NB4 (cell line): Measurements from ENCODE around the gene SMIM44.

Experiments used
- DNase-seq: peaks from one replicate; pipeline ENCODE4 v3.0.0; 2010; ENCODE audit warnings: low read depth
- H3K4me3 ChIP-seq: one replicate; pipeline ENCODE4 v1.5.1; 2011; ENCODE audit warnings: mild to moderate bottlenecking, low read depth, low read length, moderate library complexity
- MAX ChIP-seq: IDR thresholded peaks from 2 replicates; pipeline ENCODE4 v1.6.1; 2011; ENCODE audit warnings: low read depth, low read length
- MYC ChIP-seq: IDR thresholded peaks from 2 replicates; pipeline ENCODE4 v1.6.1; 2011; ENCODE audit warnings: low read depth, low read length
- POLR2A ChIP-seq: IDR thresholded peaks from 2 replicates; pipeline ENCODE4 v1.6.1; 2011; ENCODE audit warnings: mild to moderate bottlenecking; ENCODE audit not compliant: insufficient read length; ENCODE audit errors: extremely low read depth
- TF ChIP-seq, protein P1 (sequence below): IDR thresholded peaks from one replicate; pipeline ENCODE4 v1.5.1; 2012; ENCODE audit warnings: low read depth, low read length

SMIM44 gene

GRCh38 chr19:3519126-3519525, 35.9 kb upstream of the SMIM44 start:
- no peak for DNase-seq
- H3K4me3 ChIP-seq = no peak overlapping the region
- no peak for TF ChIP-seq MAX

DNA sequence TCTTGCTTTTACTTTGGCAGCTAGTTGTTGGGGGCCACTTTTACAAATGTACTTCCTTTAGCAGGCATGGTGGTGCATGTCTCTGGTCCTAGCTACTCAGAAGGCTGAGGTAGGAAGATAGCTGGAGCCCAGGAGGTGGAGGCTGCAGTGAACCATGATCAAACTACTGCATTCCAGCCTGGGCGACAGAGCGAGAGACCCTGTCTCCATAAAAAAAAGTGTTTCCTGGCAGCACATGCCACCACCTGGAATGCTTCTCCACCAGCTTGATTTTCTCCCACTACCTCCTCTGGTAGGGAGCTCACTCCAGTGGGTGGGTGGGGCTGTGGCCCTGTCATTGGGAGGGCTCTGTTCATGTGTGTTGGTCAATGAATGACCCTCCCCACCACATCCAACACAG, 35.4 kb upstream of the SMIM44 start:
- TF ChIP-seq MAX = no peak
- TF ChIP-seq, protein P1, sequence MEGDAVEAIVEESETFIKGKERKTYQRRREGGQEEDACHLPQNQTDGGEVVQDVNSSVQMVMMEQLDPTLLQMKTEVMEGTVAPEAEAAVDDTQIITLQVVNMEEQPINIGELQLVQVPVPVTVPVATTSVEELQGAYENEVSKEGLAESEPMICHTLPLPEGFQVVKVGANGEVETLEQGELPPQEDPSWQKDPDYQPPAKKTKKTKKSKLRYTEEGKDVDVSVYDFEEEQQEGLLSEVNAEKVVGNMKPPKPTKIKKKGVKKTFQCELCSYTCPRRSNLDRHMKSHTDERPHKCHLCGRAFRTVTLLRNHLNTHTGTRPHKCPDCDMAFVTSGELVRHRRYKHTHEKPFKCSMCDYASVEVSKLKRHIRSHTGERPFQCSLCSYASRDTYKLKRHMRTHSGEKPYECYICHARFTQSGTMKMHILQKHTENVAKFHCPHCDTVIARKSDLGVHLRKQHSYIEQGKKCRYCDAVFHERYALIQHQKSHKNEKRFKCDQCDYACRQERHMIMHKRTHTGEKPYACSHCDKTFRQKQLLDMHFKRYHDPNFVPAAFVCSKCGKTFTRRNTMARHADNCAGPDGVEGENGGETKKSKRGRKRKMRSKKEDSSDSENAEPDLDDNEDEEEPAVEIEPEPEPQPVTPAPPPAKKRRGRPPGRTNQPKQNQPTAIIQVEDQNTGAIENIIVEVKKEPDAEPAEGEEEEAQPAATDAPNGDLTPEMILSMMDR = no peak
- no peak for TF ChIP-seq MYC
- TF ChIP-seq POLR2A = no peak
- DNase-seq = no peak

GRCh38 chr19:3518255-3518654, 35.0 kb upstream of the SMIM44 start:
- TF ChIP-seq POLR2A = no peak
- no peak for TF ChIP-seq MYC
- no peak for TF ChIP-seq MAX
- TF ChIP-seq, protein P1 = no peak
- DNase-seq = no peak
- no peak overlapping the region for H3K4me3 ChIP-seq

More for the DNA sequence above, 35.4 kb upstream of the SMIM44 start:
- no peak overlapping the region for H3K4me3 ChIP-seq

GRCh38 chr19:3517638-3518037, 34.4 kb upstream of the SMIM44 start:
- no peak for DNase-seq
- TF ChIP-seq, protein P1 = no peak
- TF ChIP-seq MYC (no peak), POLR2A (no peak), MAX (no peak)
- H3K4me3 ChIP-seq = no peak overlapping the region

DNA sequence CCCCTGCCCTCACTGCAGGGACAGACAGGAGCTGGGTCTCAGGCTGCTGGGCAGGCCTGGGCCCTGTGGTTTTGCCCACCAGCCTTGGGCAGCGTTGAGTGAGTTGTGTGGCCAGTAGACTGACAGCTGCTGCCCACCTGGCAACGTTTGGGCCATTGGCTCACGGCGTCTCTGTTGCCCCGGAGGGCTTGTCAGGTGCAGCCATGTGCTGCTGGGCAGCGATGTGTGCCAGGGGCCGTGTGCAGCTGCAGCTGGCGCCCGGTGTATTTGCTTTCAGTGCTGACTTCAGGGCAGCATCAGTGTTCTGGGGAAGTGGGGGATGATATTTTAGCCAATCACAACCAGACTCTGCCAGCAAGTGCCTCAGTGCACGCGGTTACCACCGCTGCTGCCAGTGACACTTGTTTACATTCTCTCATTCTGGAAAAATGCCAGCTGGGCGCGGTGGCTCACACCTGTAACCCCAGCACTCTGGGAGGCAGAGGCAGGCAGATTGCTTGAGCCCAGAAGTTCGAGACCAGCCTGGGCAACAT, 33.5 kb upstream of the SMIM44 start:
- TF ChIP-seq MAX = no peak
- TF ChIP-seq, protein P1 = no peak
- DNase-seq = no peak
- H3K4me3 ChIP-seq = no peak overlapping the region

GRCh38 chr19:3515891-3516422, 32.7 kb upstream of the SMIM44 start:
- no peak for DNase-seq
- no peak overlapping the region for H3K4me3 ChIP-seq

More at GRCh38 chr19:3515891-3516422, 32.7 kb upstream of the SMIM44 start:
- TF ChIP-seq POLR2A (no peak), MAX (no peak), MYC (no peak)
- TF ChIP-seq, protein P1 = no peak
